HEK293 (cell line): ENCODE results near the gene SLC25A30.

Experiments used
- CTCF ChIA-PET: fragments of 350-600 bp; formaldehyde crosslinking; extraction: SDS; loops from one replicate; lab custom pipeline; 2021; ENCODE audit warnings: antibody characterized with exemption; lab: Yijun Ruan, JAX
- POLR2A ChIA-PET: fragments of 300-600 bp; formaldehyde crosslinking; extraction: SDS; loops from one replicate; lab custom pipeline; 2020; ENCODE audit warnings: antibody characterized with exemption, inconsistent platforms; lab: Yijun Ruan, JAX
- H3K27ac ChIP-seq: fragments of 200-500 bp; sonication (Bioruptor generic); 2 replicates; pipeline ENCODE4 v1.5.1; 2014; ENCODE audit warnings: low read depth, low read length, control low read depth, inconsistent platforms; ENCODE audit errors: extremely low read depth
- H3K36me3 ChIP-seq, 2 experiments: fragments of 200-500 bp in 1 of 2; sonication (Bioruptor generic) in 1 of 2; 1 replicate in 1 of 2; 2 replicates in 1 of 2; pipeline ENCODE4 v1.5.1; 2014 to 2017; ENCODE audit warnings: inconsistent platforms in 2 of 2, low read length in 2 of 2; ENCODE audit not compliant: control insufficient read depth in 2 of 2, insufficient read depth in 1 of 2
- H3K4me1 ChIP-seq: fragments of 200-500 bp; sonication (Bioruptor generic); 2 replicates; pipeline ENCODE4 v1.5.1; 2014; ENCODE audit warnings: mild to moderate bottlenecking, low read length, inconsistent platforms; ENCODE audit not compliant: control insufficient read depth, insufficient read depth
- H3K4me3 ChIP-seq: 2 replicates; pipeline ENCODE4 v1.5.1; 2011; ENCODE audit warnings: low read depth, mild to moderate bottlenecking, control low read depth, low read length, moderate library complexity
- H3K9me3 ChIP-seq: fragments of 200-500 bp; sonication (Bioruptor generic); 2 replicates; pipeline ENCODE4 v1.5.1; 2014; ENCODE audit warnings: low read depth, low read length, inconsistent platforms; ENCODE audit not compliant: control insufficient read depth, insufficient read depth
- EGR2 ChIP-seq: fragments of 450-650 bp; formaldehyde crosslinking; IDR thresholded peaks from 2 replicates; pipeline ENCODE4 v1.5.1; 2016; ENCODE audit warnings: low read depth, missing biosample characterization, missing genetic modification characterization
- GFI1B ChIP-seq: fragments of 450-650 bp; formaldehyde crosslinking; IDR thresholded peaks from 2 replicates; pipeline ENCODE4 v1.5.1; 2016; ENCODE audit warnings: missing biosample characterization, missing genetic modification characterization
- KLF7 ChIP-seq: fragments of 450-650 bp; formaldehyde crosslinking; IDR thresholded peaks from 2 replicates; pipeline ENCODE4 v1.5.1; 2016; ENCODE audit warnings: missing biosample characterization, missing genetic modification characterization, borderline replicate concordance
- MEIS1 ChIP-seq: sonication (generic); formaldehyde crosslinking; IDR thresholded peaks from 2 replicates; pipeline ENCODE4 v1.8.1; 2022; ENCODE audit warnings: missing genetic modification reagents, mild to moderate bottlenecking, borderline replicate concordance
- MYNN ChIP-seq: fragments of 450-650 bp; formaldehyde crosslinking; IDR thresholded peaks from 2 replicates; pipeline ENCODE4 v1.5.1; 2016; ENCODE audit warnings: missing biosample characterization, missing genetic modification characterization, borderline replicate concordance
- OSR2 ChIP-seq: fragments of 450-650 bp; formaldehyde crosslinking; IDR thresholded peaks from 2 replicates; pipeline ENCODE4 v1.5.1; 2016; ENCODE audit warnings: missing biosample characterization, missing genetic modification characterization
- ZBTB48 ChIP-seq: fragments of 450-650 bp; formaldehyde crosslinking; IDR thresholded peaks from 2 replicates; pipeline ENCODE4 v1.5.1; 2016; ENCODE audit warnings: missing biosample characterization, missing genetic modification characterization
- ZNF16 ChIP-seq: fragments of 450-650 bp; formaldehyde crosslinking; IDR thresholded peaks from 2 replicates; pipeline ENCODE4 v1.5.1; 2016; ENCODE audit warnings: low read depth, missing biosample characterization, missing genetic modification characterization
- ZNF211 ChIP-seq: fragments of 450-650 bp; formaldehyde crosslinking; IDR thresholded peaks from 2 replicates; pipeline ENCODE4 v1.5.1; 2016; ENCODE audit warnings: low read depth, missing biosample characterization, missing genetic modification characterization
- ZNF214 ChIP-seq: fragments of 450-650 bp; formaldehyde crosslinking; IDR thresholded peaks from 2 replicates; pipeline ENCODE4 v1.5.1; 2017; ENCODE audit warnings: missing biosample characterization, mild to moderate bottlenecking, missing genetic modification characterization, borderline replicate concordance
- ZNF239 ChIP-seq: fragments of 450-650 bp; formaldehyde crosslinking; IDR thresholded peaks from 2 replicates; pipeline ENCODE4 v1.5.1; 2016; ENCODE audit warnings: missing biosample characterization, missing genetic modification characterization
- ZNF248 ChIP-seq: fragments of 450-650 bp; formaldehyde crosslinking; IDR thresholded peaks from 2 replicates; pipeline ENCODE4 v1.5.1; 2017; ENCODE audit warnings: missing biosample characterization, missing genetic modification characterization
- ZNF292 ChIP-seq: fragments of 450-650 bp; formaldehyde crosslinking; IDR thresholded peaks from 2 replicates; pipeline ENCODE4 v1.5.1; 2016; ENCODE audit warnings: low read depth, missing biosample characterization, missing genetic modification characterization, borderline replicate concordance
- ZNF335 ChIP-seq: fragments of 450-650 bp; formaldehyde crosslinking; conservative IDR thresholded peaks from 2 replicates; pipeline ENCODE4 v1.5.1; 2016; ENCODE audit warnings: missing biosample characterization, missing genetic modification characterization
- ZNF501 ChIP-seq: fragments of 450-650 bp; formaldehyde crosslinking; IDR thresholded peaks from 2 replicates; pipeline ENCODE4 v1.5.1; 2016; ENCODE audit warnings: missing biosample characterization, missing genetic modification characterization
- ZNF548 ChIP-seq: fragments of 450-650 bp; formaldehyde crosslinking; IDR thresholded peaks from 2 replicates; pipeline ENCODE4 v1.5.1; 2016; ENCODE audit warnings: missing biosample characterization, missing genetic modification characterization
- ZNF555 ChIP-seq: fragments of 450-650 bp; formaldehyde crosslinking; conservative IDR thresholded peaks from 2 replicates; pipeline ENCODE4 v1.5.1; 2017; ENCODE audit warnings: missing biosample characterization, mild to moderate bottlenecking, missing genetic modification characterization, inconsistent platforms
- ZNF600 ChIP-seq: fragments of 450-650 bp; formaldehyde crosslinking; IDR thresholded peaks from 2 replicates; pipeline ENCODE4 v1.5.1; 2016; ENCODE audit warnings: missing biosample characterization, missing genetic modification characterization
- ZNF658 ChIP-seq: fragments of 450-650 bp; formaldehyde crosslinking; IDR thresholded peaks from 2 replicates; pipeline ENCODE4; 2016; ENCODE audit warnings: missing biosample characterization, missing genetic modification characterization
- ZNF677 ChIP-seq: fragments of 450-650 bp; IDR thresholded peaks from 2 replicates; pipeline ENCODE4 v1.5.0; 2018; ENCODE audit warnings: missing biosample characterization, mild to moderate bottlenecking, missing genetic modification characterization, moderate library complexity
- ZSCAN5A ChIP-seq: fragments of 450-650 bp; formaldehyde crosslinking; IDR thresholded peaks from 2 replicates; pipeline ENCODE4 v1.5.1; 2016; ENCODE audit warnings: missing biosample characterization, missing genetic modification characterization
- TF ChIP-seq, protein P1 (sequence below): fragments of 450-650 bp; formaldehyde crosslinking; IDR thresholded peaks from 2 replicates; pipeline ENCODE4 v1.5.1; 2017; ENCODE audit warnings: missing biosample characterization, missing genetic modification characterization
- TF ChIP-seq, protein P2 (sequence below): fragments of 450-650 bp; formaldehyde crosslinking; IDR thresholded peaks from 2 replicates; pipeline ENCODE4 v1.5.1; 2017; ENCODE audit warnings: missing biosample characterization, missing genetic modification characterization

Gene SLC25A30

DNA sequence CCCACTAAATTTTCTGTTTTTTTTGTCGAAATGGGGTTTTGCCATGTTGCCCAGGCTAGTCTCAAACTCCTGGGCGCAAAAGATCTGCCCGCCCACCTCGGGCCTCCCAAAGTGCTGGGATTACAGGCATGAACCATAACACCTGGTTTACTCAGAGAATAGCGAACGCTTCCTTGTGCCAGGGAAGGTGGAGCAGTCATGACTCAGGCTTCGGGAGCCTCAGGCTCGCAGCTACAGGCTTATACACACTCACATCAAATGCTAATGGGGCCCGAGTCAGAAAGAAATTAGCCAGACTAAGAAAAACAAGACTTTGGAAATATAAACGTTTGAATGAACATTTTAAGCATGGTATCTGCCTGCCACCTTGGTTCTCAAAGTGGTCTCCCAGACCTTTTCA lies 66.1 kb downstream of the SLC25A30 start:
- POLR2A ChIA-PET, result interaction anchor here (1.0 kb wide), 1 partner anchor 99 kb away, joined by 5 read pairs; no protein-coding TSS in a partner anchor
- Histone ChIP-seq H3K4me1 (no peaks in the 10 kb centered on the region), H3K36me3 (peaks cover 0 to 15% of the 10 kb centered on the region in 2 experiments; a peak in 2 of 3 replicates), H3K4me3 (no peak overlapping the region), H3K9me3 (no peaks in the 10 kb centered on the region), H3K27ac (no peak overlapping the region)
- CTCF ChIA-PET, result interaction anchor here (0.6 to 0.7 kb wide), 2 partner anchors 12 to 19 kb away, joined by 3 to 4 read pairs; no protein-coding TSS in a partner anchor
- no peak for TF ChIP-seq ZSCAN5A
- no peak for TF ChIP-seq ZNF658 (tag by site-specific recombination)
- no peak for TF ChIP-seq ZBTB48
- no peak for TF ChIP-seq OSR2 (tag by site-specific recombination)
- no peak for TF ChIP-seq GFI1B
- TF ChIP-seq ZNF214, result no peak
- TF ChIP-seq MEIS1 (CRISPR knock-in tag), result no peak
- no peak for TF ChIP-seq ZNF239 (tag by site-specific recombination)
- no peak for TF ChIP-seq MYNN
- TF ChIP-seq ZNF555 (tag by site-specific recombination), result no peak
- TF ChIP-seq ZNF211, result no peak
- TF ChIP-seq ZNF16, result no peak
- no peak for TF ChIP-seq ZNF600 (tag by site-specific recombination)
- TF ChIP-seq ZNF335 (tag by site-specific recombination), result no peak

GRCh38 chr13:45350152-45350551 lies 68.0 kb downstream of the SLC25A30 start:
- no peaks in the 10 kb centered on the region for H3K9me3 ChIP-seq
- no peak overlapping the region for H3K27ac ChIP-seq
- H3K4me1 ChIP-seq, result no peaks in the 10 kb centered on the region
- no peak overlapping the region for H3K4me3 ChIP-seq
- H3K36me3 ChIP-seq, result peaks cover 0 to 13% of the 10 kb centered on the region in 2 experiments; a peak in 2 of 3 replicates
- no peak for TF ChIP-seq ZNF16
- no peak for TF ChIP-seq ZNF292 (tag by site-specific recombination)
- TF ChIP-seq, protein P1, sequence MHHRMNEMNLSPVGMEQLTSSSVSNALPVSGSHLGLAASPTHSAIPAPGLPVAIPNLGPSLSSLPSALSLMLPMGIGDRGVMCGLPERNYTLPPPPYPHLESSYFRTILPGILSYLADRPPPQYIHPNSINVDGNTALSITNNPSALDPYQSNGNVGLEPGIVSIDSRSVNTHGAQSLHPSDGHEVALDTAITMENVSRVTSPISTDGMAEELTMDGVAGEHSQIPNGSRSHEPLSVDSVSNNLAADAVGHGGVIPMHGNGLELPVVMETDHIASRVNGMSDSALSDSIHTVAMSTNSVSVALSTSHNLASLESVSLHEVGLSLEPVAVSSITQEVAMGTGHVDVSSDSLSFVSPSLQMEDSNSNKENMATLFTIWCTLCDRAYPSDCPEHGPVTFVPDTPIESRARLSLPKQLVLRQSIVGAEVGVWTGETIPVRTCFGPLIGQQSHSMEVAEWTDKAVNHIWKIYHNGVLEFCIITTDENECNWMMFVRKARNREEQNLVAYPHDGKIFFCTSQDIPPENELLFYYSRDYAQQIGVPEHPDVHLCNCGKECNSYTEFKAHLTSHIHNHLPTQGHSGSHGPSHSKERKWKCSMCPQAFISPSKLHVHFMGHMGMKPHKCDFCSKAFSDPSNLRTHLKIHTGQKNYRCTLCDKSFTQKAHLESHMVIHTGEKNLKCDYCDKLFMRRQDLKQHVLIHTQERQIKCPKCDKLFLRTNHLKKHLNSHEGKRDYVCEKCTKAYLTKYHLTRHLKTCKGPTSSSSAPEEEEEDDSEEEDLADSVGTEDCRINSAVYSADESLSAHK, result no peak
- TF ChIP-seq ZNF677 (tag by site-specific recombination), result no peak
- no peak for TF ChIP-seq ZNF501 (tag by site-specific recombination)
- no peak for TF ChIP-seq ZNF248 (tag by site-specific recombination)
- no peak for TF ChIP-seq ZNF548 (tag by site-specific recombination)
- no peak for TF ChIP-seq EGR2 (tag by site-specific recombination)
- TF ChIP-seq, protein P2, sequence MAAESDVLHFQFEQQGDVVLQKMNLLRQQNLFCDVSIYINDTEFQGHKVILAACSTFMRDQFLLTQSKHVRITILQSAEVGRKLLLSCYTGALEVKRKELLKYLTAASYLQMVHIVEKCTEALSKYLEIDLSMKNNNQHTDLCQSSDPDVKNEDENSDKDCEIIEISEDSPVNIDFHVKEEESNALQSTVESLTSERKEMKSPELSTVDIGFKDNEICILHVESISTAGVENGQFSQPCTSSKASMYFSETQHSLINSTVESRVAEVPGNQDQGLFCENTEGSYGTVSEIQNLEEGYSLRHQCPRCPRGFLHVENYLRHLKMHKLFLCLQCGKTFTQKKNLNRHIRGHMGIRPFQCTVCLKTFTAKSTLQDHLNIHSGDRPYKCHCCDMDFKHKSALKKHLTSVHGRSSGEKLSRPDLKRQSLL, result no peak
- no peak for TF ChIP-seq KLF7
- POLR2A ChIA-PET, result interaction anchor here (0.7 to 1.3 kb wide), 2 partner anchors 9 to 13 kb away, joined by 3 to 4 read pairs; partner anchors contain the start of gene TPT1
- CTCF ChIA-PET, result interaction anchor here (0.7 kb wide), 1 partner anchor 19 kb away, joined by 4 read pairs; no protein-coding TSS in a partner anchor
